ENCODE measurements around the gene TMEM272.

GRCh38 chr13:51811920-51812451 lies 33.0 kb downstream of the TMEM272 start:
- TF ChIP-seq, protein P1, sequence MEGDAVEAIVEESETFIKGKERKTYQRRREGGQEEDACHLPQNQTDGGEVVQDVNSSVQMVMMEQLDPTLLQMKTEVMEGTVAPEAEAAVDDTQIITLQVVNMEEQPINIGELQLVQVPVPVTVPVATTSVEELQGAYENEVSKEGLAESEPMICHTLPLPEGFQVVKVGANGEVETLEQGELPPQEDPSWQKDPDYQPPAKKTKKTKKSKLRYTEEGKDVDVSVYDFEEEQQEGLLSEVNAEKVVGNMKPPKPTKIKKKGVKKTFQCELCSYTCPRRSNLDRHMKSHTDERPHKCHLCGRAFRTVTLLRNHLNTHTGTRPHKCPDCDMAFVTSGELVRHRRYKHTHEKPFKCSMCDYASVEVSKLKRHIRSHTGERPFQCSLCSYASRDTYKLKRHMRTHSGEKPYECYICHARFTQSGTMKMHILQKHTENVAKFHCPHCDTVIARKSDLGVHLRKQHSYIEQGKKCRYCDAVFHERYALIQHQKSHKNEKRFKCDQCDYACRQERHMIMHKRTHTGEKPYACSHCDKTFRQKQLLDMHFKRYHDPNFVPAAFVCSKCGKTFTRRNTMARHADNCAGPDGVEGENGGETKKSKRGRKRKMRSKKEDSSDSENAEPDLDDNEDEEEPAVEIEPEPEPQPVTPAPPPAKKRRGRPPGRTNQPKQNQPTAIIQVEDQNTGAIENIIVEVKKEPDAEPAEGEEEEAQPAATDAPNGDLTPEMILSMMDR (IDR thresholded peaks at IDR 0.05), result no peak
- no peak for TF ChIP-seq POLR2A (IDR thresholded peaks at IDR 0.05)

Measured in Peyer's patch (tissue), 4 donors.